K562 (cell line): Measurements from ENCODE around the gene HOXD9.

Source experiments
- BCOR ChIP-seq: fragments of 450-650 bp; IDR thresholded peaks from 2 replicates; pipeline ENCODE4 v1.6.1; 2016
- BDP1 ChIP-seq: IDR thresholded peaks from 3 replicates; pipeline ENCODE4 v1.6.1; 2011; ENCODE audit not compliant: insufficient read length, insufficient read depth
- EHMT2 ChIP-seq: fragments of 450-650 bp; IDR thresholded peaks from 2 replicates; pipeline ENCODE4 v1.6.1; 2018; ENCODE audit warnings: antibody characterized with exemption
- JUND ChIP-seq, 2 experiments: IDR thresholded peaks; 2 replicates in 1 of 2; 3 replicates in 1 of 2; pipeline ENCODE4 v1.6.1; 2011; ENCODE audit warnings: borderline replicate concordance in 2 of 2, low read depth in 2 of 2, low read length in 2 of 2, improper control_type of control experiment in 1 of 2, missing biosample characterization in 1 of 2, missing genetic modification characterization in 1 of 2, missing genetic modification reagents in 1 of 2
- MAFK ChIP-seq: IDR thresholded peaks from 2 replicates; pipeline ENCODE4 v1.6.1; 2011; ENCODE audit warnings: low read length, improper control_type of control experiment
- POLR2AphosphoS2 ChIP-seq: IDR thresholded peaks from 2 replicates; pipeline ENCODE4 v1.6.1; 2012; ENCODE audit warnings: low read length, improper control_type of control experiment
- POLR2AphosphoS5 ChIP-seq: IDR thresholded peaks from 2 replicates; pipeline ENCODE4 v1.6.1; 2011; ENCODE audit warnings: mild to moderate bottlenecking, low read depth, low read length, moderate library complexity; ENCODE audit not compliant: control insufficient read depth, insufficient read depth
- TCF3 ChIP-seq: sonication (generic); formaldehyde crosslinking; IDR thresholded peaks from 2 replicates; pipeline ENCODE4 v1.4.0; 2020; ENCODE audit warnings: mild to moderate bottlenecking, missing genetic modification reagents
- ZNF274 ChIP-seq: IDR thresholded peaks from 2 replicates; pipeline ENCODE4 v1.6.1; 2011; ENCODE audit warnings: low read depth, mild to moderate bottlenecking, low read length, moderate library complexity, borderline replicate concordance
- ZNF780A ChIP-seq: fragments of 250-450 bp; sonication (Bioruptor Pico); IDR thresholded peaks from 2 replicates; pipeline ENCODE4 v1.5.0; 2021; ENCODE audit warnings: mild to moderate bottlenecking
- TF ChIP-seq, protein P1 (sequence below): sonication (generic); formaldehyde crosslinking; IDR thresholded peaks from 2 replicates; pipeline ENCODE4 v1.8.0; 2023; ENCODE audit warnings: mild to moderate bottlenecking, missing genetic modification reagents
- TF ChIP-seq, protein P2 (sequence below), 2 experiments: fragments of 450-650 bp; formaldehyde crosslinking in 1 of 2; IDR thresholded peaks; 2 replicates each; pipeline versions ENCODE4 v1.4.0 to v1.6.1; 2014 to 2020; ENCODE audit warnings: mild to moderate bottlenecking in 2 of 2, borderline replicate concordance in 1 of 2, low read depth in 1 of 2
- TF ChIP-seq, protein P3 (sequence below), 3 experiments: IDR thresholded peaks in 2 of 3; conservative IDR thresholded peaks in 1 of 3; 2 replicates each; pipeline ENCODE4 v1.5.1; 2011 to 2012; ENCODE audit warnings: low read length in 3 of 3, mild to moderate bottlenecking in 3 of 3, control low read depth in 2 of 3, improper control_type of control experiment in 1 of 3, inconsistent platforms in 1 of 3, low read depth in 1 of 3, mixed read lengths in 1 of 3, moderate library complexity in 1 of 3; ENCODE audit not compliant: insufficient read depth in 2 of 3

DNA sequence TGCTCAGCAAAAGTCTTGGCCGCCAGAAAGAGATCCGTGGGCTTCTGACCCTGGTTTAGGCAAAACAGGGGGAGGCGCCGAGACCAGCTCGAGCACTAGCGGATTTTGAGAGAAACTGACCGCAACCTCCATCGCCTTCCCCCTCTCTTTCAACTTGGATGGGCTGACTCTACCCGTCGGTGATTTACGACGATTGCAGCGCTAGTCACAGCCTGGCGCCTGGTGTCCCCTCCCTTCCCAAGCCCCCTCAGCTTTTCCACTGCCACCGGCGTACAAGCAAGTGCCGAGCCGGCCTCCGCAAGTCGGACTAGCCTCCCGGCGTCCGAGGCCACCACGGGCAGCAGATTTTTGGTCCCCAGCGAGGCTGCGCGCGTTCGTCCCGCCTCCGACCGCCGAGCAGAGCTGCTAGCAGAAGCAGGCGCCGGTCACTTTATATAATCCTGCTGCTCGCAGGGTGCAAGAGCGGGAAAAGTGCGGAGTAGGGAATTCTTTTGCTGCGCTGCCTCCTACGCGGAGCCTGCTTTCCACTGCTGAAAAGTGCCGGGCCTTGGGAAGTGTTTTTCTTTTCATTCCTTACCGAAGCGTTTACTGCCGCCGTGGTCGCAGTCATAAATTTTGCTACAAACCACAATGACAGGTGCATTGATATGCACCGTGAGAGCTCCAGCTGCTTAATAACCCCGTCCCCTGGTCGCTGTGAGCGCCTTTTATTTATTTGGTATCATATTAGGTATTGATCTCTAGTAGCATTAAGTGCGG lies 42.3 kb downstream of the HOXD9 start:
- TF ChIP-seq, protein P1, sequence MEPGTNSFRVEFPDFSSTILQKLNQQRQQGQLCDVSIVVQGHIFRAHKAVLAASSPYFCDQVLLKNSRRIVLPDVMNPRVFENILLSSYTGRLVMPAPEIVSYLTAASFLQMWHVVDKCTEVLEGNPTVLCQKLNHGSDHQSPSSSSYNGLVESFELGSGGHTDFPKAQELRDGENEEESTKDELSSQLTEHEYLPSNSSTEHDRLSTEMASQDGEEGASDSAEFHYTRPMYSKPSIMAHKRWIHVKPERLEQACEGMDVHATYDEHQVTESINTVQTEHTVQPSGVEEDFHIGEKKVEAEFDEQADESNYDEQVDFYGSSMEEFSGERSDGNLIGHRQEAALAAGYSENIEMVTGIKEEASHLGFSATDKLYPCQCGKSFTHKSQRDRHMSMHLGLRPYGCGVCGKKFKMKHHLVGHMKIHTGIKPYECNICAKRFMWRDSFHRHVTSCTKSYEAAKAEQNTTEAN (CRISPR knock-in tag): no peak
- TF ChIP-seq, protein P2, sequence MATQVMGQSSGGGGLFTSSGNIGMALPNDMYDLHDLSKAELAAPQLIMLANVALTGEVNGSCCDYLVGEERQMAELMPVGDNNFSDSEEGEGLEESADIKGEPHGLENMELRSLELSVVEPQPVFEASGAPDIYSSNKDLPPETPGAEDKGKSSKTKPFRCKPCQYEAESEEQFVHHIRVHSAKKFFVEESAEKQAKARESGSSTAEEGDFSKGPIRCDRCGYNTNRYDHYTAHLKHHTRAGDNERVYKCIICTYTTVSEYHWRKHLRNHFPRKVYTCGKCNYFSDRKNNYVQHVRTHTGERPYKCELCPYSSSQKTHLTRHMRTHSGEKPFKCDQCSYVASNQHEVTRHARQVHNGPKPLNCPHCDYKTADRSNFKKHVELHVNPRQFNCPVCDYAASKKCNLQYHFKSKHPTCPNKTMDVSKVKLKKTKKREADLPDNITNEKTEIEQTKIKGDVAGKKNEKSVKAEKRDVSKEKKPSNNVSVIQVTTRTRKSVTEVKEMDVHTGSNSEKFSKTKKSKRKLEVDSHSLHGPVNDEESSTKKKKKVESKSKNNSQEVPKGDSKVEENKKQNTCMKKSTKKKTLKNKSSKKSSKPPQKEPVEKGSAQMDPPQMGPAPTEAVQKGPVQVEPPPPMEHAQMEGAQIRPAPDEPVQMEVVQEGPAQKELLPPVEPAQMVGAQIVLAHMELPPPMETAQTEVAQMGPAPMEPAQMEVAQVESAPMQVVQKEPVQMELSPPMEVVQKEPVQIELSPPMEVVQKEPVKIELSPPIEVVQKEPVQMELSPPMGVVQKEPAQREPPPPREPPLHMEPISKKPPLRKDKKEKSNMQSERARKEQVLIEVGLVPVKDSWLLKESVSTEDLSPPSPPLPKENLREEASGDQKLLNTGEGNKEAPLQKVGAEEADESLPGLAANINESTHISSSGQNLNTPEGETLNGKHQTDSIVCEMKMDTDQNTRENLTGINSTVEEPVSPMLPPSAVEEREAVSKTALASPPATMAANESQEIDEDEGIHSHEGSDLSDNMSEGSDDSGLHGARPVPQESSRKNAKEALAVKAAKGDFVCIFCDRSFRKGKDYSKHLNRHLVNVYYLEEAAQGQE (IDR thresholded peaks at IDR 0.05; ENCODE audit: borderline replicate concordance): no peak
- TF ChIP-seq, protein P2 (CRISPR knock-in tag; IDR thresholded peaks at IDR 0.05; ENCODE audit: low read depth): no peak
- TF ChIP-seq TCF3 (CRISPR knock-in tag): no peak
- no peak for TF ChIP-seq POLR2AphosphoS2
- TF ChIP-seq ZNF274: no peak
- TF ChIP-seq ZNF780A: no peak
- TF ChIP-seq, protein P3, sequence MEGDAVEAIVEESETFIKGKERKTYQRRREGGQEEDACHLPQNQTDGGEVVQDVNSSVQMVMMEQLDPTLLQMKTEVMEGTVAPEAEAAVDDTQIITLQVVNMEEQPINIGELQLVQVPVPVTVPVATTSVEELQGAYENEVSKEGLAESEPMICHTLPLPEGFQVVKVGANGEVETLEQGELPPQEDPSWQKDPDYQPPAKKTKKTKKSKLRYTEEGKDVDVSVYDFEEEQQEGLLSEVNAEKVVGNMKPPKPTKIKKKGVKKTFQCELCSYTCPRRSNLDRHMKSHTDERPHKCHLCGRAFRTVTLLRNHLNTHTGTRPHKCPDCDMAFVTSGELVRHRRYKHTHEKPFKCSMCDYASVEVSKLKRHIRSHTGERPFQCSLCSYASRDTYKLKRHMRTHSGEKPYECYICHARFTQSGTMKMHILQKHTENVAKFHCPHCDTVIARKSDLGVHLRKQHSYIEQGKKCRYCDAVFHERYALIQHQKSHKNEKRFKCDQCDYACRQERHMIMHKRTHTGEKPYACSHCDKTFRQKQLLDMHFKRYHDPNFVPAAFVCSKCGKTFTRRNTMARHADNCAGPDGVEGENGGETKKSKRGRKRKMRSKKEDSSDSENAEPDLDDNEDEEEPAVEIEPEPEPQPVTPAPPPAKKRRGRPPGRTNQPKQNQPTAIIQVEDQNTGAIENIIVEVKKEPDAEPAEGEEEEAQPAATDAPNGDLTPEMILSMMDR (IDR thresholded peaks at IDR 0.05 in 2 of 3, conservative IDR thresholded peaks at IDR 0.05 in 1 of 3; ENCODE audit: insufficient read depth in 2 of 3, low read depth in 1 of 3, low read length in 3 of 3): no peak
- no peak for TF ChIP-seq EHMT2
- TF ChIP-seq MAFK: no peak
- TF ChIP-seq BDP1: no peak
- TF ChIP-seq JUND (IDR thresholded peaks at IDR 0.05; ENCODE audit: borderline replicate concordance, low read depth, low read length): no peak
- TF ChIP-seq JUND (tag; IDR thresholded peaks at IDR 0.05; ENCODE audit: borderline replicate concordance, low read depth, low read length): no peak
- TF ChIP-seq BCOR: no peak
- no peak for TF ChIP-seq POLR2AphosphoS5
